H1 (cell line): ENCODE data around the gene TTLL7.

Experiments
- CTCF ChIP-seq, 3 experiments: IDR thresholded peaks; 1 replicate in 2 of 3; 2 replicates in 1 of 3; pipeline versions ENCODE4 v1.5.1 to v1.6.1; 2011; ENCODE audit warnings: low read length in 3 of 3, mild to moderate bottlenecking in 3 of 3, inconsistent platforms in 2 of 3, low read depth in 1 of 3, moderate library complexity in 1 of 3; ENCODE audit not compliant: insufficient read depth in 1 of 3; ENCODE audit errors: control extremely low read depth in 1 of 3
- EZH2 ChIP-seq: fragments of 200-600 bp; sonication (generic); IDR thresholded peaks from 2 replicates; pipeline ENCODE4 v1.7.1; 2012; ENCODE audit warnings: low read depth, mild to moderate bottlenecking, moderate library complexity, low read length, inconsistent platforms; ENCODE audit not compliant: severe bottlenecking
- GABPA ChIP-seq: IDR thresholded peaks from 2 replicates; pipeline ENCODE4 v1.6.1; 2011; ENCODE audit warnings: mild to moderate bottlenecking, low read length, moderate library complexity, borderline replicate concordance; ENCODE audit not compliant: insufficient read depth
- HDAC6 ChIP-seq: IDR thresholded peaks from one replicate; pipeline ENCODE4 v1.7.1; 2012; ENCODE audit warnings: low read depth, mild to moderate bottlenecking, inconsistent platforms, low read length, moderate library complexity
- JUND ChIP-seq: IDR thresholded peaks from 2 replicates; pipeline ENCODE4 v1.6.1; 2011; ENCODE audit warnings: mild to moderate bottlenecking, improper control_type of control experiment, low read length
- KDM1A ChIP-seq: fragments of 200-600, 300-600 bp; sonication (generic); IDR thresholded peaks from 2 replicates; pipeline ENCODE4 v1.7.1; 2016; ENCODE audit warnings: mild to moderate bottlenecking, low read length, borderline replicate concordance
- PHF8 ChIP-seq: fragments of 200-600 bp; sonication (generic); conservative IDR thresholded peaks from 2 replicates; pipeline ENCODE4 v1.7.1; 2012; ENCODE audit warnings: low read depth, mild to moderate bottlenecking, inconsistent platforms, low read length, moderate library complexity
- POLR2AphosphoS5 ChIP-seq: IDR thresholded peaks from 2 replicates; pipeline ENCODE4 v1.6.1; 2011; ENCODE audit warnings: low read depth, low read length
- RAD21 ChIP-seq, 2 experiments: IDR thresholded peaks in 1 of 2; conservative IDR thresholded peaks in 1 of 2; 2 replicates each; pipeline ENCODE4 v1.6.1; 2011; ENCODE audit warnings: low read depth in 2 of 2, low read length in 2 of 2, improper control_type of control experiment in 1 of 2, inconsistent platforms in 1 of 2, mild to moderate bottlenecking in 1 of 2, moderate library complexity in 1 of 2
- RFX5 ChIP-seq: IDR thresholded peaks from 2 replicates; pipeline ENCODE4 v1.6.1; 2011; ENCODE audit warnings: low read depth, low read length, improper control_type of control experiment, borderline replicate concordance
- TBP ChIP-seq: IDR thresholded peaks from 2 replicates; pipeline ENCODE4 v1.6.1; 2011; ENCODE audit warnings: low read depth, low read length, improper control_type of control experiment
- USF2 ChIP-seq: IDR thresholded peaks from 2 replicates; pipeline ENCODE4 v1.6.1; 2011; ENCODE audit warnings: low read length, improper control_type of control experiment
- ZNF274 ChIP-seq: IDR thresholded peaks from 2 replicates; pipeline ENCODE4 v1.7.0; 2012; ENCODE audit warnings: low read length, borderline replicate concordance; ENCODE audit errors: extremely low read depth

GRCh38 chr1:83854456-83854855 is 144.5 kb downstream of the TTLL7 start:
- TF ChIP-seq CTCF (IDR thresholded peaks at IDR 0.05; ENCODE audit: control extremely low read depth in 1 of 3, insufficient read depth in 1 of 3, low read depth in 1 of 3, low read length in 3 of 3) (no peak), RAD21 (IDR thresholded peaks at IDR 0.05 in 1 of 2, conservative IDR thresholded peaks at IDR 0.05 in 1 of 2; ENCODE audit: low read depth in 2 of 2, low read length in 2 of 2) (no peak), EZH2 (no peak), POLR2AphosphoS5 (no peak), JUND (no peak), KDM1A (no peak), RFX5 (no peak), TBP (no peak), GABPA (no peak), HDAC6 (no peak), ZNF274 (no peak), USF2 (no peak), PHF8 (no peak)
